Ishikawa (cell line): ENCODE measurements around the gene SEPTIN1.

ENCODE experiments used
- CEBPB ChIP-seq: IDR thresholded peaks from 2 replicates; pipeline ENCODE4 v1.6.1; 2012
- CREB1 ChIP-seq: IDR thresholded peaks from 2 replicates; pipeline ENCODE4 v1.6.1; 2012; ENCODE audit warnings: low read depth
- EGR1 ChIP-seq: IDR thresholded peaks from 2 replicates; pipeline ENCODE4 v1.6.1; 2012
- EP300 ChIP-seq: IDR thresholded peaks from 2 replicates; pipeline ENCODE4 v1.6.1; 2012; ENCODE audit warnings: borderline replicate concordance
- FOXM1 ChIP-seq: IDR thresholded peaks from 2 replicates; pipeline ENCODE4 v1.6.1; 2012; ENCODE audit warnings: low read depth, borderline replicate concordance
- NFIC ChIP-seq: IDR thresholded peaks from 2 replicates; pipeline ENCODE4 v1.6.1; 2012
- RAD21 ChIP-seq: IDR thresholded peaks from 2 replicates; pipeline ENCODE4 v1.6.1; 2012; ENCODE audit warnings: low read depth
- TAF1 ChIP-seq: IDR thresholded peaks from 2 replicates; pipeline ENCODE4 v1.6.1; 2012; ENCODE audit warnings: low read depth, mild to moderate bottlenecking
- TCF12 ChIP-seq: IDR thresholded peaks from 2 replicates; pipeline ENCODE4 v1.6.1; 2012; ENCODE audit warnings: low read depth
- TEAD4 ChIP-seq: IDR thresholded peaks from 2 replicates; pipeline ENCODE4 v1.6.1; 2012
- YY1 ChIP-seq: IDR thresholded peaks from 2 replicates; pipeline ENCODE4 v1.6.1; 2012; ENCODE audit warnings: low read depth
- ZBTB7A ChIP-seq: IDR thresholded peaks from 2 replicates; pipeline ENCODE4 v1.6.1; 2012; ENCODE audit warnings: low read depth
- TF ChIP-seq, protein P1 (sequence below): IDR thresholded peaks from 2 replicates; pipeline ENCODE4 v1.6.1; 2012; ENCODE audit warnings: low read depth, mild to moderate bottlenecking
- TF ChIP-seq, protein P2 (sequence below): IDR thresholded peaks from 2 replicates; pipeline ENCODE4 v1.6.1; 2012
- TF ChIP-seq, protein P3 (sequence below): IDR thresholded peaks from 2 replicates; pipeline ENCODE4 v1.6.1; 2012

The SEPTIN1 gene, protein sequence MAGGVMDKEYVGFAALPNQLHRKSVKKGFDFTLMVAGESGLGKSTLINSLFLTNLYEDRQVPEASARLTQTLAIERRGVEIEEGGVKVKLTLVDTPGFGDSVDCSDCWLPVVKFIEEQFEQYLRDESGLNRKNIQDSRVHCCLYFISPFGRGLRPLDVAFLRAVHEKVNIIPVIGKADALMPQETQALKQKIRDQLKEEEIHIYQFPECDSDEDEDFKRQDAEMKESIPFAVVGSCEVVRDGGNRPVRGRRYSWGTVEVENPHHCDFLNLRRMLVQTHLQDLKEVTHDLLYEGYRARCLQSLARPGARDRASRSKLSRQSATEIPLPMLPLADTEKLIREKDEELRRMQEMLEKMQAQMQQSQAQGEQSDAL

DNA sequence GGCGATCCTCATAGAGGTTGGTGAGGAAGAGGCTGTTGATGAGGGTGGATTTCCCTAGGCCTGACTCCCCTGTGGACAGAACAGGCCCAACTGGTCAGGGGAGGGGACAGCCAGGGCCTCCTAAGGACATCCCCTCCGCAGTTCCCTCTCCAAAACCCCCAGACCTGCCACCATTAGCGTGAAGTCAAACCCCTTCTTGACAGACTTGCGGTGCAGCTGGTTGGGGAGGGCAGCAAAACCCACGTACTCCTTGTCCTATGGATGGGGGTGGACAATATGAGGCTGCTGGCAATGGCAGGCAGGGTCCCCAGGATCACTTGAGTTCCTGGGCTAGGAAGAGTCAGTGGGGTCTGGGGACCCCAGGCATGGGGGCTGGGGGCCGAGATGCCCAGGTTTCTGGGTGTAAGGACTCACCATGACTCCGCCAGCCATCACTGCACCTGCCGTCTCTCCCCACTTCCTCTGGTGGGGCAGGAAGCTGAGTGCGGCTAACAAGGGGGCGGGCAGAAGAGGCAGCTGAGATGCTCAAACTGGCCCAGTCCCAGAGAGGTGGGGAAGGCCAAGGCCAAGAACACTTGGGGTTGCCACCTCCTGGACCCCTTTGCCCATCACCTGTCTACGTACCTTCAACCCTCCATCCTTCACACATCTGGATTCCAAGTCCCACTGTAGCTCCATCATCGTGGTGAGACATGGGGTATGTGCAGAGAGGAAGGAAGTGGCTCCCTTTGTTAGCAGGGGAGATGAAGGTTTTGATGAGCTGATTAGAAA lies at the start of gene SEPTIN1:
Gene SEPTIN1, minus strand, starts transcription at position 451 of the 771 bp plus-strand sequence. Its CDS starts 19 bp downstream, at position 432.
- TF ChIP-seq TAF1 (no peak), FOXM1 (no peak), CEBPB (no peak), YY1 (no peak), TEAD4 (no peak), NFIC (no peak), EP300 (no peak), ZBTB7A (no peak), EGR1 (no peak), RAD21 (no peak)
- TF ChIP-seq, protein P1, sequence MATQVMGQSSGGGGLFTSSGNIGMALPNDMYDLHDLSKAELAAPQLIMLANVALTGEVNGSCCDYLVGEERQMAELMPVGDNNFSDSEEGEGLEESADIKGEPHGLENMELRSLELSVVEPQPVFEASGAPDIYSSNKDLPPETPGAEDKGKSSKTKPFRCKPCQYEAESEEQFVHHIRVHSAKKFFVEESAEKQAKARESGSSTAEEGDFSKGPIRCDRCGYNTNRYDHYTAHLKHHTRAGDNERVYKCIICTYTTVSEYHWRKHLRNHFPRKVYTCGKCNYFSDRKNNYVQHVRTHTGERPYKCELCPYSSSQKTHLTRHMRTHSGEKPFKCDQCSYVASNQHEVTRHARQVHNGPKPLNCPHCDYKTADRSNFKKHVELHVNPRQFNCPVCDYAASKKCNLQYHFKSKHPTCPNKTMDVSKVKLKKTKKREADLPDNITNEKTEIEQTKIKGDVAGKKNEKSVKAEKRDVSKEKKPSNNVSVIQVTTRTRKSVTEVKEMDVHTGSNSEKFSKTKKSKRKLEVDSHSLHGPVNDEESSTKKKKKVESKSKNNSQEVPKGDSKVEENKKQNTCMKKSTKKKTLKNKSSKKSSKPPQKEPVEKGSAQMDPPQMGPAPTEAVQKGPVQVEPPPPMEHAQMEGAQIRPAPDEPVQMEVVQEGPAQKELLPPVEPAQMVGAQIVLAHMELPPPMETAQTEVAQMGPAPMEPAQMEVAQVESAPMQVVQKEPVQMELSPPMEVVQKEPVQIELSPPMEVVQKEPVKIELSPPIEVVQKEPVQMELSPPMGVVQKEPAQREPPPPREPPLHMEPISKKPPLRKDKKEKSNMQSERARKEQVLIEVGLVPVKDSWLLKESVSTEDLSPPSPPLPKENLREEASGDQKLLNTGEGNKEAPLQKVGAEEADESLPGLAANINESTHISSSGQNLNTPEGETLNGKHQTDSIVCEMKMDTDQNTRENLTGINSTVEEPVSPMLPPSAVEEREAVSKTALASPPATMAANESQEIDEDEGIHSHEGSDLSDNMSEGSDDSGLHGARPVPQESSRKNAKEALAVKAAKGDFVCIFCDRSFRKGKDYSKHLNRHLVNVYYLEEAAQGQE, result no peak
- TF ChIP-seq, protein P2, sequence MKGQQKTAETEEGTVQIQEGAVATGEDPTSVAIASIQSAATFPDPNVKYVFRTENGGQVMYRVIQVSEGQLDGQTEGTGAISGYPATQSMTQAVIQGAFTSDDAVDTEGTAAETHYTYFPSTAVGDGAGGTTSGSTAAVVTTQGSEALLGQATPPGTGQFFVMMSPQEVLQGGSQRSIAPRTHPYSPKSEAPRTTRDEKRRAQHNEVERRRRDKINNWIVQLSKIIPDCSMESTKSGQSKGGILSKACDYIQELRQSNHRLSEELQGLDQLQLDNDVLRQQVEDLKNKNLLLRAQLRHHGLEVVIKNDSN, result no peak
- TF ChIP-seq, protein P3, sequence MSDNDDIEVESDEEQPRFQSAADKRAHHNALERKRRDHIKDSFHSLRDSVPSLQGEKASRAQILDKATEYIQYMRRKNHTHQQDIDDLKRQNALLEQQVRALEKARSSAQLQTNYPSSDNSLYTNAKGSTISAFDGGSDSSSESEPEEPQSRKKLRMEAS, result no peak

DNA sequence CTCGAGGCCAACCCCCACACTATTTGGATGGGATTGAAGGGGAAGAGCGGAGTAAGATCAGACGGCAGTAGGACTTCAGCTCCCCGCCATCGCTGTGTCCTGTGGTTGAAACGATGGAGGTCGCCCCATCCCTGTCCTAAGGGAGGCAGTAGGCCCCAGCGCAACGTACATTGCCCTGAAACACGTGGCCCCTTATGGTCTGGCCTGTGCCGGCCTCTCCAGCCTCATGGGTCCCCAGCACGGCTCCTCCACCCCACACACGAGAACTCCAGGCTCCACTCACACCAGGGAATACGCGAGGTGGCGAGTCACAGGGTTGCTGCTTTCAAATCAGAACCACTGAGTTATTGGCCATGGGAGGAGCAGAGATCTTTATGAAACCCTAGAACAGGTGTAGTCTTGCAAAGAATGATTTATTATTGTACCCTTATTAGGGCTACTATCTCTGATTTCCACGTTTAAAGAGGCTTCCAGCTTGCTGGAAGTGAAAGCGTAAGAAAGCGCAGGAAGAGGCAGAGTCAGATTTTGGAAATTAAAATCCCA lies 48.1 kb upstream of the SEPTIN1 start:
- TF ChIP-seq FOXM1, result no peak
- TF ChIP-seq CREB1, result no peak
- TF ChIP-seq TAF1, result no peak
- TF ChIP-seq, protein P2, result no peak
- TF ChIP-seq EP300, result no peak

DNA sequence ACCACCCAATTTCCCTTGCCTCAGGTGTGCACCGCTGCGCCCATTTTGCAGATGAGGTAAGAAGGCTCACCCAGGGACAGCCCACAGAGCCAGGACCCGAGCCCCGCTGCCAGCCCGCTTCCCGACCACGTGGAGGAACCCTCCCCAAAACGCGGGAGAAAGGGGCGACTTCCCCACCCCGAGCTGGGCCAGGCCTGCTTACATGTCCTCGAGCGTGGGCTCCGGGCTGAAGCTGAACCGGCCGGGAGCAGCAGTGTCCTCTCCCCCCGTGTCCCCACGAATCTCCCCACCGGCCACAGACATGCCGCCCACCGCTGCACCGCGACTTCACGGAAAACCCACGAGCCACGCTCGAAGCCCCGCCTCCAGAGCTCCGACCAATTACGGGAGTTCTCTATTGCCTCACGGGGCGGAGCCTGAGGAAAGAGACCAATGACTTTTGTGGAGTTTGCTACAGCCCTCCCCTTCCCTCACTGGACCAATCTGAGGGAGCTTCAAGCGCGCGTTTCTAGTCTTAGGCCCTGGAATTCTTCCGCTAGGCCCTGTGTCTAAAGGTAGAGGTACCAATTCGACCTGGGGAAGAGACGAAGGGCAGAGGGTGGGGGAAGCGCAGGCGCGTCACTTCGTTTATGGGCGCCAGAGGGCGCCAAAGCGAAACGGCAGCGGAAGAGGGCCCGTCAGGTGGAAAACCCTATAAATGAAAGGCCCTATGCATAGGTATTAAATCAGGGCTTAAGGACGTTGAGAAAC lies 47.5 kb upstream of the SEPTIN1 start, which contains the start of gene DCTPP1:
Gene DCTPP1, minus strand, starts transcription at position 353 of the 750 bp plus-strand sequence. Its CDS starts 50 bp downstream, at position 303.
- TF ChIP-seq, protein P1, result no peak
- peak; percentile 77 for TF ChIP-seq RAD21
- TF ChIP-seq CREB1, result no peak
- TF ChIP-seq, protein P3, result peak; percentile 91
- 0 out of 2 replicates have a peak, but pooled peaks have one; percentile 45 for TF ChIP-seq ZBTB7A
- TF ChIP-seq, protein P2, result peak; percentile 45
- peak; percentile 57; the same call in 1 of the 2 replicates for TF ChIP-seq TEAD4

DNA sequence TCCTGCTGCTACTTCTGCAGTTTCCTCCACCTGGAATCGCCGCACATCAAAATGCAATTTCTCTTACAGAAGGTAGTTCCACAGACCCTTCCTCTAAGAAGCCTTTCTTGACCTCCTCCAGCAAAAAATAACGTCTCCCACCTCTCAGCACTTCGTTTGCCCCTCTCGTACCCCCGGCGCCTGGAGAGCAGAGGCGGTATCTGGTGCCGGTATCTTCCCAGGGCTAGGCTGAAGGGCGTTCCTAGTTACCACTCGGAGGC lies 47.0 kb upstream of the SEPTIN1 start:
- TF ChIP-seq RAD21, result no peak
- no peak for TF ChIP-seq TCF12
- TF ChIP-seq, protein P1, result no peak
- TF ChIP-seq TAF1, result no peak
- TF ChIP-seq, protein P3, result no peak
- TF ChIP-seq TEAD4, result no peak
- no peak for TF ChIP-seq ZBTB7A
- no peak for TF ChIP-seq EP300
- no peak for TF ChIP-seq FOXM1
- no peak for TF ChIP-seq CREB1
